K562 (cell line): ENCODE measurements around the gene FOXK2. TPM values are rescaled to one million over a fixed set of nuclear protein-coding genes. Genes with fewer than 3 reads are reported as not detected.

Experiments used
- ATAC-seq: fragments of 200-7000 bp; cut with Tn5 transposase; 3 replicates; pipeline ENCODE4 v1.9.1; 2020; ENCODE audit warnings: moderate library complexity
- BruUV-seq: library from RNA; stranded (reverse); fragments of 400-500 nt; replicated peaks from 2 replicates; lab custom pipeline; 2021; lab: Mats Ljungman, UMichigan
- CTCF ChIA-PET: fragments of 300-600 bp; formaldehyde crosslinking; extraction: SDS; loops from one replicate; lab custom pipeline; 2021; ENCODE audit warnings: low intra/inter-chr PET ratio; lab: Yijun Ruan, JAX
- POLR2A ChIA-PET: fragments of 300-600, 350-650 bp; sonication (Branson Sonifier 250); formaldehyde crosslinking; extraction: SDS; loops from one replicate; lab custom pipeline; 2021; ENCODE audit warnings: antibody characterized with exemption, inconsistent platforms; lab: Yijun Ruan, JAX
- DNase-seq, 4 experiments: peaks; one replicate each; pipeline versions ENCODE4 v3.0.0 to v3.0.0-alpha.2; 2011 to 2018; ENCODE audit warnings: low spot score in 3 of 4, mixed read lengths in 3 of 4; ENCODE audit errors: extremely low read depth in 1 of 4
- FAIRE-seq: peaks from 2 replicates; lab custom pipeline; 2011; peaks lifted over from hg19 to GRCh38; lab: Jason Lieb, UNC
- H2AFZ ChIP-seq: 2 replicates; pipeline ENCODE4 v1.6.0; 2011; ENCODE audit warnings: low read depth, low read length, control low read depth, inconsistent platforms
- H3K27ac ChIP-seq: fragments of 200-600 bp; 3 replicates; pipeline ENCODE4 v1.8.0; 2011; ENCODE audit warnings: low read depth, mild to moderate bottlenecking, control low read depth, inconsistent platforms, low read length, moderate library complexity, mixed read lengths; ENCODE audit errors: extremely low read depth
- H3K27me3 ChIP-seq, 2 experiments: fragments of 300-600 bp in 1 of 2; 2 replicates in 1 of 2; 3 replicates in 1 of 2; pipeline versions ENCODE4 v1.6.0 to v1.8.0; 2011; ENCODE audit warnings: inconsistent platforms in 2 of 2, low read length in 2 of 2, mild to moderate bottlenecking in 1 of 2, mixed read lengths in 1 of 2, moderate library complexity in 1 of 2; ENCODE audit not compliant: control insufficient read depth in 2 of 2, insufficient read depth in 2 of 2
- H3K36me3 ChIP-seq: fragments of 300-600 bp; 3 replicates; pipeline ENCODE4 v1.8.0; 2011; ENCODE audit warnings: mild to moderate bottlenecking, low read length, inconsistent platforms; ENCODE audit not compliant: control insufficient read depth, insufficient read depth
- H3K4me1 ChIP-seq, 2 experiments: fragments of 200-600 bp in 1 of 2; replicated peaks in 1 of 2; 2 replicates in 1 of 2; 3 replicates in 1 of 2; pipeline versions ENCODE4 v1.5.1 to v1.8.0; 2011; ENCODE audit warnings: inconsistent platforms in 2 of 2, low read length in 2 of 2, mild to moderate bottlenecking in 1 of 2, mixed read lengths in 1 of 2, moderate library complexity in 1 of 2; ENCODE audit not compliant: control insufficient read depth in 2 of 2, insufficient read depth in 2 of 2
- H3K4me2 ChIP-seq: 2 replicates; pipeline ENCODE4 v1.6.1; 2011; ENCODE audit warnings: low read length, control low read depth, inconsistent platforms, mixed read lengths; ENCODE audit not compliant: insufficient read depth
- H3K4me3 ChIP-seq: fragments of 200-600 bp; sonication (generic), shearing (Covaris generic); 2 replicates; pipeline ENCODE4 v1.5.1; 2016; ENCODE audit warnings: control low read depth, inconsistent platforms
- H3K79me2 ChIP-seq: fragments of 200-600 bp; 3 replicates; pipeline ENCODE4 v1.8.0; 2011; ENCODE audit warnings: low read length, inconsistent platforms; ENCODE audit not compliant: control insufficient read depth, insufficient read depth
- H3K9ac ChIP-seq, 2 experiments: 2 replicates each; pipeline versions ENCODE4 v1.6.0 to v1.6.1; 2011; ENCODE audit warnings: low read depth in 2 of 2, low read length in 2 of 2, control low read depth in 1 of 2, inconsistent platforms in 1 of 2, mild to moderate bottlenecking in 1 of 2, mixed read lengths in 1 of 2; ENCODE audit not compliant: insufficient read depth in 1 of 2
- H3K9me1 ChIP-seq: one replicate; pipeline ENCODE4 v1.6.0; 2011; ENCODE audit warnings: inconsistent platforms, mild to moderate bottlenecking, low read length, moderate library complexity; ENCODE audit not compliant: control insufficient read depth, insufficient read depth
- H3K9me3 ChIP-seq: replicated peaks from 2 replicates; pipeline ENCODE4 v1.5.1; 2011; ENCODE audit warnings: low read depth, low read length, inconsistent platforms; ENCODE audit not compliant: control insufficient read depth, insufficient read depth
- H4K20me1 ChIP-seq: replicated peaks from 2 replicates; pipeline ENCODE4 v1.6.1; 2011; ENCODE audit warnings: low read length, inconsistent platforms, mixed read lengths; ENCODE audit not compliant: control insufficient read depth, insufficient read depth
- BDP1 ChIP-seq: IDR thresholded peaks from 3 replicates; pipeline ENCODE4 v1.6.1; 2011; ENCODE audit not compliant: insufficient read length, insufficient read depth
- MXI1 ChIP-seq: IDR thresholded peaks from 2 replicates; pipeline ENCODE4 v1.6.1; 2011; ENCODE audit warnings: low read depth, mild to moderate bottlenecking, improper control_type of control experiment, low read length
- POLR2G ChIP-seq: fragments of 200-400 bp; formaldehyde crosslinking; IDR thresholded peaks from 2 replicates; pipeline ENCODE4 v1.6.1; 2017; ENCODE audit warnings: low read depth, mild to moderate bottlenecking, antibody characterized with exemption, low read length, moderate library complexity
- ZNF12 ChIP-seq: sonication (generic); formaldehyde crosslinking; IDR thresholded peaks from 2 replicates; pipeline ENCODE4 v1.4.0; 2020; ENCODE audit warnings: mild to moderate bottlenecking, missing genetic modification reagents
- ZNF184 ChIP-seq: sonication (generic); formaldehyde crosslinking; IDR thresholded peaks from 2 replicates; pipeline ENCODE4 v1.5.0; 2020; ENCODE audit warnings: missing genetic modification reagents
- WGBS: fragments of 100-300 bp; shearing (Covaris generic); methylation state at CpG from one replicate; pipeline ENCODE4 v1.1.6; 2016; ENCODE audit warnings: low coverage, mixed read lengths; ENCODE audit not compliant: insufficient coverage; ENCODE audit errors: missing lambda C conversion rate; 5-methylcytosine and 5-hydroxymethylcytosine counted together
- in situ Hi-C: fragments of 300-500 bp; cut with MboI; formaldehyde crosslinking; loops from 4 replicates; pipeline ENCODE4 v1.15.0; 2018; ENCODE audit warnings: inconsistent platforms, mixed read lengths
- intact Hi-C: fragments of 100-400 bp; cut with micrococcal nuclease; formaldehyde crosslinking; loops from 2 replicates; pipeline ENCODE4 v1.14.2; 2022
- polyA plus RNA-seq, 8 experiments: library from polyadenylated mRNA; depleted of rRNA in 4 of 8; stranded (reverse) in 5 of 8; unstranded in 3 of 8; fragments of >200 nt; fragmentation: Nextera tagmentation in 2 of 8; fragmentation: Illumina TruSeq in 1 of 8; extraction: Ambion mirVana in 2 of 8; extraction: Trizol in 1 of 8; gene quantifications; 2 replicates each; pipeline versions ENCODE4 v1.2.1 to v1.2.3, GENCODE V29; 2011 to 2014; ENCODE audit warnings: inconsistent platforms in 1 of 8, missing spikeins in 1 of 8
- total RNA-seq, 7 experiments: library from RNA; depleted of rRNA in 6 of 7; stranded (reverse); fragments of >200 nt in 6 of 7; fragmentation: Illumina TruSeq in 2 of 7; extraction: Trizol in 2 of 7; gene quantifications; 2 replicates each; pipeline versions ENCODE4 v1.2.1 to v1.2.3, GENCODE V29; 2011 to 2021; ENCODE audit warnings: low replicate concordance in 1 of 7

FOXK2 gene
- total and polyA plus RNA-seq, 9 of the 15 experiments (the other 6 are each of a cell fraction or from before 2014, with no cell fraction given): 3.0 to 86.0 (median 44.1) TPM

DNA sequence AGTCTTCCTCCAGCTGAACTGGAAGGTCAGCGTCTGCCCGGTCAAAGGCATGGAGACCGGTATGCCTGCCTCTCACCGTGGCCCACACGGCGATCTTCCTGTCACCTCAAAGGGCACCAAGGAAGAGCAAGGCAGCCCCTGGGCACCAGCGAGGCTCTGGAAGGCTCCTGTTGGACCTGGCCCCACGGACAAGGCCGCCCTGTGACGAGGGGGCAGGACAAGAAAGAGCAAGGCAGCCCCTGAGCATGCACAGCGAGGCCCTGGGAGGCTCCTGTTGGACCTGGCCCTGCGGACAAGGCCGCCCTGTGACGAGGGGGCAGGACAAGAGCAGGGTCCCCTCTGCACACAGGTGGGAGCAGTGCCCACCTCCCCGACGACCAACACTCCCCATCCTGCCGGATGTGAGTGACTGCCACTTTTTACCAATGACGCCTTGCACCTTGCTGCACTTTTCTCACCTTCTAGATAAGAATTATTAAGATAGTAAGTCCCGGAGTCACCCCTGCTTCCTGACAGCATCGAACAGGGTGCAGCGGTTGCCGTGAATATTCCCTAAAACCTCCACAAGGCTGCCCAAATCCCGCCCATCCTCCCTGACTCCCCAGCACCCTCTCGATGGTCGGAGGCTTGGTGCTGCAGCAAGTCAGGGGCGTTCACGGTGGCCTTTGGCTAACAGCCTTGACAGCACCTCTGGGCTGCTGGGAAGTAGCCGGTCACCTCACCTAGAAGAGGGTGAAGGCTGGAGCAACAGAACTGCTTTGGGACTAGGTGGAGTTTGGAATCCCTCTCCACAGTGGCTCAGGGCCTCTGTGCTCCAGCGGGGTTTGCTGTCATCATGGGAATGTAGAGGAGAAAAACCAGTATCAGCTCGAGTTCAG, 134.4 kb downstream of the FOXK2 start:
- BruUV-seq: no TSS peak
- no peak for DNase-seq
- WGBS: 42% methylated on average over 30 of the region's 30 CpGs
- in situ Hi-C loops: no loop called here
- intact Hi-C loops: no loop called here
- TF ChIP-seq POLR2G (0 out of 2 replicates have a peak, but pooled peaks have one; percentile 12), MXI1 (no peak), BDP1 (no peak), ZNF12 (CRISPR knock-in tag) (no peak), ZNF184 (no peak)
- Histone ChIP-seq H3K4me3 (no peak overlapping the region), H3K27me3 (no peaks in the 10 kb centered on the region), H3K9ac (0 out of 4 replicates have a peak overlapping the region, but pooled peaks of 1 of the 2 experiments have one; percentile 6), H3K27ac (no peak overlapping the region), H3K4me1 (peaks cover 3 to 28% of the 10 kb centered on the region in 2 experiments; a peak in 4 of 5 replicates), H4K20me1 (no peaks in the 10 kb centered on the region), H2AFZ (no peak overlapping the region), H3K9me1 (no peaks in the 10 kb centered on the region), H3K79me2 (no peaks in the 10 kb centered on the region), H3K9me3 (no peaks in the 10 kb centered on the region), H3K36me3 (no peaks in the 10 kb centered on the region), H3K4me2 (no peak overlapping the region)
- POLR2A ChIA-PET: interaction anchor here (0.6 kb wide), 1 partner anchor 284 kb away, joined by 3 read pairs; no protein-coding TSS in a partner anchor
- no peak for FAIRE-seq
- CTCF ChIA-PET: no interaction called here
- no peak; the same call in 2 of the 3 replicates for ATAC-seq

Other genes with a start within 250 kb of the FOXK2 start
Only the 7 nearest of the 14 such genes appear.
- 1.6 and 2.4 TPM in 2 replicates for gene TEX19, start 160.5 kb upstream of the FOXK2 start, total RNA-seq (2014; rRNA removed)
- 0.93 and 1.4 TPM in 2 replicates for gene TEX19, start 160.5 kb upstream of the FOXK2 start, total RNA-seq (2014; rRNA removed; fragmentation: Illumina TruSeq; extraction: Trizol)
- gene TEX19, start 160.5 kb upstream of the FOXK2 start, total RNA-seq (2015; rRNA removed; fragmentation: Illumina TruSeq; extraction: Trizol): 1.6 and 2.0 TPM in 2 replicates
- 1.4 and 2.1 TPM in 2 replicates for gene TEX19, start 160.5 kb upstream of the FOXK2 start, total RNA-seq (2021)
- gene TEX19, start 160.5 kb upstream of the FOXK2 start, polyA plus RNA-seq (2011; rRNA removed): 3.6 and 4.9 TPM in 2 replicates
- gene TEX19, start 160.5 kb upstream of the FOXK2 start, polyA plus RNA-seq (2014; fragmentation: Illumina TruSeq; extraction: Trizol): 1.9 and 2.3 TPM in 2 replicates
- gene TEX19, start 160.5 kb upstream of the FOXK2 start, polyA plus RNA-seq (2014; fragmentation: Nextera tagmentation; extraction: Ambion mirVana): under 1 TPM; 0.10 to 0.57 TPM
- 1.9 and 2.2 TPM in 2 replicates for gene TEX19, start 160.5 kb upstream of the FOXK2 start, polyA plus RNA-seq (2014; rRNA removed)
- not detected in 2 replicates for gene UTS2R, start 148.0 kb upstream of the FOXK2 start, total RNA-seq (2014; rRNA removed)
- not detected in 2 replicates for gene UTS2R, start 148.0 kb upstream of the FOXK2 start, total RNA-seq (2014; rRNA removed; fragmentation: Illumina TruSeq; extraction: Trizol)
- not detected in 2 replicates for gene UTS2R, start 148.0 kb upstream of the FOXK2 start, total RNA-seq (2015; rRNA removed; fragmentation: Illumina TruSeq; extraction: Trizol)
- gene UTS2R, start 148.0 kb upstream of the FOXK2 start, total RNA-seq (2021): 0.22 TPM in 1 of 2 replicates, not detected in the other
- not detected in 2 replicates for gene UTS2R, start 148.0 kb upstream of the FOXK2 start, polyA plus RNA-seq (2011; rRNA removed)
- not detected in 2 replicates for gene UTS2R, start 148.0 kb upstream of the FOXK2 start, polyA plus RNA-seq (2014; fragmentation: Illumina TruSeq; extraction: Trizol)
- gene UTS2R, start 148.0 kb upstream of the FOXK2 start, polyA plus RNA-seq (2014; fragmentation: Nextera tagmentation; extraction: Ambion mirVana): not detected
- not detected in 2 replicates for gene UTS2R, start 148.0 kb upstream of the FOXK2 start, polyA plus RNA-seq (2014; rRNA removed)
- 10.5 and 12.3 TPM in 2 replicates for gene HEXD, start 101.4 kb upstream of the FOXK2 start, total RNA-seq (2014; rRNA removed)
- gene HEXD, start 101.4 kb upstream of the FOXK2 start, total RNA-seq (2014; rRNA removed; fragmentation: Illumina TruSeq; extraction: Trizol): 5.3 and 6.7 TPM in 2 replicates
- 8.3 and 10.0 TPM in 2 replicates for gene HEXD, start 101.4 kb upstream of the FOXK2 start, total RNA-seq (2015; rRNA removed; fragmentation: Illumina TruSeq; extraction: Trizol)
- 16.9 and 17.5 TPM in 2 replicates for gene HEXD, start 101.4 kb upstream of the FOXK2 start, total RNA-seq (2021)
- 20.0 and 22.3 TPM in 2 replicates for gene HEXD, start 101.4 kb upstream of the FOXK2 start, polyA plus RNA-seq (2011; rRNA removed)
- gene HEXD, start 101.4 kb upstream of the FOXK2 start, polyA plus RNA-seq (2014; fragmentation: Illumina TruSeq; extraction: Trizol): 8.7 and 10.9 TPM in 2 replicates
- gene HEXD, start 101.4 kb upstream of the FOXK2 start, polyA plus RNA-seq (2014; fragmentation: Nextera tagmentation; extraction: Ambion mirVana): 1 to 10 TPM; 1.0 TPM
- gene HEXD, start 101.4 kb upstream of the FOXK2 start, polyA plus RNA-seq (2014; rRNA removed): 21.9 and 25.3 TPM in 2 replicates
- 34.7 and 44.7 TPM in 2 replicates for gene OGFOD3, start 101.1 kb upstream of the FOXK2 start, total RNA-seq (2014; rRNA removed)
- gene OGFOD3, start 101.1 kb upstream of the FOXK2 start, total RNA-seq (2014; rRNA removed; fragmentation: Illumina TruSeq; extraction: Trizol): 8.9 and 12.3 TPM in 2 replicates
- 18.0 and 18.9 TPM in 2 replicates for gene OGFOD3, start 101.1 kb upstream of the FOXK2 start, total RNA-seq (2015; rRNA removed; fragmentation: Illumina TruSeq; extraction: Trizol)
- gene OGFOD3, start 101.1 kb upstream of the FOXK2 start, total RNA-seq (2021): 40.5 and 43.6 TPM in 2 replicates
- gene OGFOD3, start 101.1 kb upstream of the FOXK2 start, polyA plus RNA-seq (2011; rRNA removed): 23.8 and 31.8 TPM in 2 replicates
- 18.3 and 23.3 TPM in 2 replicates for gene OGFOD3, start 101.1 kb upstream of the FOXK2 start, polyA plus RNA-seq (2014; fragmentation: Illumina TruSeq; extraction: Trizol)
- gene OGFOD3, start 101.1 kb upstream of the FOXK2 start, polyA plus RNA-seq (2014; fragmentation: Nextera tagmentation; extraction: Ambion mirVana): 1 to 10 TPM in 1 of 2 experiments, under 1 TPM in 1; 0.69 to 1.8 TPM
- 33.3 and 34.5 TPM in 2 replicates for gene OGFOD3, start 101.1 kb upstream of the FOXK2 start, polyA plus RNA-seq (2014; rRNA removed)
- gene CYBC1, start 69.0 kb upstream of the FOXK2 start, total RNA-seq (2014; rRNA removed): 51.8 and 54.5 TPM in 2 replicates
- 29.5 and 35.8 TPM in 2 replicates for gene CYBC1, start 69.0 kb upstream of the FOXK2 start, total RNA-seq (2014; rRNA removed; fragmentation: Illumina TruSeq; extraction: Trizol)
- gene CYBC1, start 69.0 kb upstream of the FOXK2 start, total RNA-seq (2015; rRNA removed; fragmentation: Illumina TruSeq; extraction: Trizol): 47.8 and 50.1 TPM in 2 replicates
- 71.4 and 71.8 TPM in 2 replicates for gene CYBC1, start 69.0 kb upstream of the FOXK2 start, total RNA-seq (2021)
- gene CYBC1, start 69.0 kb upstream of the FOXK2 start, polyA plus RNA-seq (2011; rRNA removed): 49.9 TPM in 2 replicates
- 68.5 and 74.8 TPM in 2 replicates for gene CYBC1, start 69.0 kb upstream of the FOXK2 start, polyA plus RNA-seq (2014; fragmentation: Illumina TruSeq; extraction: Trizol)
- gene CYBC1, start 69.0 kb upstream of the FOXK2 start, polyA plus RNA-seq (2014; fragmentation: Nextera tagmentation; extraction: Ambion mirVana): 1 to 10 TPM; 1.3 to 3.8 TPM
- 64.3 and 64.8 TPM in 2 replicates for gene CYBC1, start 69.0 kb upstream of the FOXK2 start, polyA plus RNA-seq (2014; rRNA removed)
- 132 and 145 TPM in 2 replicates for gene NARF, start 61.0 kb upstream of the FOXK2 start, total RNA-seq (2014; rRNA removed)
- 101 and 104 TPM in 2 replicates for gene NARF, start 61.0 kb upstream of the FOXK2 start, total RNA-seq (2014; rRNA removed; fragmentation: Illumina TruSeq; extraction: Trizol)
- gene NARF, start 61.0 kb upstream of the FOXK2 start, total RNA-seq (2015; rRNA removed; fragmentation: Illumina TruSeq; extraction: Trizol): 84.1 and 89.0 TPM in 2 replicates
- 272 and 273 TPM in 2 replicates for gene NARF, start 61.0 kb upstream of the FOXK2 start, total RNA-seq (2021)
- 396 and 423 TPM in 2 replicates for gene NARF, start 61.0 kb upstream of the FOXK2 start, polyA plus RNA-seq (2011; rRNA removed)
- 218 and 257 TPM in 2 replicates for gene NARF, start 61.0 kb upstream of the FOXK2 start, polyA plus RNA-seq (2014; fragmentation: Illumina TruSeq; extraction: Trizol)
- 100 to 1,000 TPM in 1 of 2 experiments, 10 to 100 TPM in 1; 60.4 to 114 TPM for gene NARF, start 61.0 kb upstream of the FOXK2 start, polyA plus RNA-seq (2014; fragmentation: Nextera tagmentation; extraction: Ambion mirVana)
- gene NARF, start 61.0 kb upstream of the FOXK2 start, polyA plus RNA-seq (2014; rRNA removed): 250 and 261 TPM in 2 replicates
- 30.6 and 36.8 TPM in 2 replicates for gene WDR45B, start 128.7 kb downstream of the FOXK2 start, total RNA-seq (2014; rRNA removed)
- gene WDR45B, start 128.7 kb downstream of the FOXK2 start, total RNA-seq (2014; rRNA removed; fragmentation: Illumina TruSeq; extraction: Trizol): 27.9 and 30.0 TPM in 2 replicates
- gene WDR45B, start 128.7 kb downstream of the FOXK2 start, total RNA-seq (2015; rRNA removed; fragmentation: Illumina TruSeq; extraction: Trizol): 35.2 and 35.9 TPM in 2 replicates
- gene WDR45B, start 128.7 kb downstream of the FOXK2 start, total RNA-seq (2021): 35.8 and 38.3 TPM in 2 replicates
- 74.4 and 75.8 TPM in 2 replicates for gene WDR45B, start 128.7 kb downstream of the FOXK2 start, polyA plus RNA-seq (2011; rRNA removed)
- gene WDR45B, start 128.7 kb downstream of the FOXK2 start, polyA plus RNA-seq (2014; fragmentation: Illumina TruSeq; extraction: Trizol): 39.2 and 40.0 TPM in 2 replicates
- gene WDR45B, start 128.7 kb downstream of the FOXK2 start, polyA plus RNA-seq (2014; fragmentation: Nextera tagmentation; extraction: Ambion mirVana): 1 to 10 TPM in 1 of 2 experiments, under 1 TPM in 1; 0.72 to 1.9 TPM
- 43.1 and 46.1 TPM in 2 replicates for gene WDR45B, start 128.7 kb downstream of the FOXK2 start, polyA plus RNA-seq (2014; rRNA removed)